ENCODE data around the gene ISCU.
"Not testable (repeated sequence)": the region's sequence is repeated elsewhere in the genome, so short reads cannot be mapped to it uniquely, and the experiment has no call there.

The ISCU gene

DNA sequence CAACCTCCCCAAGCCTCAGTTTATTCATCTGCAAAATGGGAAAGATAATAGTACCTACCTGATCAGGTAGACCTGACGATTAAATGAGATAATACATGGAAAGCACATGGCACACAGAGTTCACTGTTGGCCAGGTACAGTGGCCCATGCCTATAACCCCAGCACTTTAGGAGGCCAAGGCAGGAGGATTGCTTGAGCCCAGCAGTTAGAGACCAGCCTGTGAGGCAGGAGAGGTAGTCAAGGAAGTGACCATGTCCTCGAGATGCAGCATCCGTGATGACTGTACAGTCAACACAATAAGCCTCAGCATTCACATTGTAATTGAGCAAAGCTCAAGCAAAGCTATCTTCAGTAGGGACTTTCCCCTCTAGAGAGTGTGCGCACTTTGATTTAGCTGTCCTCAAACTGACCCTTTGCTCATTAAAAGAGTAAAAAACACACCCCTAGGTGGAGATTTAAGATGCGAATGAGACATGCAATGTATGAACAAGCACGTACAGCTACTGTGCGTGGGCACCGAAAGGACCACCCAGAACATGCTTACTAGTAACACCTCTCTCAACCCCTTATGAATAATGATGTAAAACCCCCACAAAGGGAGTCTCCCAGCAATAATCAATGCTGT is 9.9 kb downstream of the ISCU start:
- DNase-seq: peak; percentile 49

DNA sequence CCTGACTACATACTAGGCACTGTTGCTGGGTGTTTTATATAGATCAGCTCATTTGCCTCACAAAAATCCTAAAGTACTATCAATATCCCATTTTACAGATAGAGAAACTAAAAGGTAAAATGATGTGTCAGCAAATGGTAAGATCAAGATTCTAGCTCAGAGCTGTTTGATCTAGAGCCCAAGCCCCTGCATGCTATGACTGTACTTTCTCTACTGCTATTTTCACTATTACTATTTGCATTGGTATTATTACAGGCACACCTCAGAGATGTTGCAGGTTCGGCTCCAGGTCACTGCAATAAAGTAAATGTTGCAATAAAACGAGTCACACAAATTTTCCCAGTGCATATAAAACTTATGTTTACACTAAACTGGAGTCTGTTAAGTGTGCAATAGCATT is 10.9 kb downstream of the ISCU start:
- peak; percentile 30 for DNase-seq

DNA sequence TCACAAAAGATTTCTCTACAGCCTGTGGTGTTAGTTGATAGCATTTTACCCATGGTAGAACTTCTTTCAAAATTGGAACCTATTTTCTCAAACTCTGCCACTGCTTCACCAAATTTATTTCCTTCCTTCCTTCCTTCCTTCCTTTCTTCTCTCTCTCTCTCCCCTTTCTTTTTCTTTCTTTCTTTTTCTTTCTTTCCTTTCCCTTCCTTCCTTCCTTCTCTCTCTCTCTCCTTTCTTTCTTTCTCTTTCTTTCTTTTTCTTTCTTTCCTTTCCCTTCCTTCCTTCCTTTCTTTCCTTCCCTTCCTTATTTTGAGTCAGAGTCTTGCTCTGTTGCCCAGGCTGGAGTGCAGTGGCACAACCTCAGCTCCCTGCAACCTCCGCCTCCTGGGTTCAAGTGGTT is 11.9 kb downstream of the ISCU start:
- DNase-seq: not testable (repeated sequence)

DNA sequence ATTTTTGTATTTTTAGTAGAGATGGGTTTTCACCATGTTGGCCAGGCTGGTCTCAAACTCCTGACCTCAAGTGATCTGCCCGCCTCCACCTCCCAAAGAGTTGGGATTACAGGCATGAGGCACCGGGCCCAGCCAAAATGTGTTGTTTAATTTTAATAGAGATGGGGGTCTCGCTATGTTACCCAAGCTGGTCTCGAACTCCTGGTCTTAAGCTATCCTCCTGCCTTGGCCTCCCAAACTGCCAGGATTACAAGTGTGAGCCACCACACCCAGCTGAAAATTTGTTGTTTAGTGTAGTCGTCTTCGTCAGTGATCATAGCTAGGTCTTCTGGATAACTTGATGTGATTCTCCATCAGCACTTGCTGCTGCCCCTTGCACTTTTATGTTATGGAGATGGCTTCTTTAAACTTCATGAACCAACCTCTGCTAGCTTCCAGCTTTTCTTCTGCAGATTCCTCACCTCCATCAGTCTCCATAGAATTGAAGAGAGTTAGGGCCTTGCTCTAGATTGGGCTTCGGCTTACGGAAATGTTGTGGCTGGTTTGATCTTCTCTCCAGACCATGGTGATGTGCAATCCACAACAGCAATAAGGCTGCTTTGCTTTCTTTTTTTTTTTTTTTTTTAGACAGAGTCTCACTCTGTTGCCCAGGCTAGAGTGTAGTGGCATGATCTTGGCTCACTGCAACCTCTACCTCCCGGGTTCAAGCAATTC is 13.0 kb downstream of the ISCU start:
- peak; percentile 43 for DNase-seq

DNA sequence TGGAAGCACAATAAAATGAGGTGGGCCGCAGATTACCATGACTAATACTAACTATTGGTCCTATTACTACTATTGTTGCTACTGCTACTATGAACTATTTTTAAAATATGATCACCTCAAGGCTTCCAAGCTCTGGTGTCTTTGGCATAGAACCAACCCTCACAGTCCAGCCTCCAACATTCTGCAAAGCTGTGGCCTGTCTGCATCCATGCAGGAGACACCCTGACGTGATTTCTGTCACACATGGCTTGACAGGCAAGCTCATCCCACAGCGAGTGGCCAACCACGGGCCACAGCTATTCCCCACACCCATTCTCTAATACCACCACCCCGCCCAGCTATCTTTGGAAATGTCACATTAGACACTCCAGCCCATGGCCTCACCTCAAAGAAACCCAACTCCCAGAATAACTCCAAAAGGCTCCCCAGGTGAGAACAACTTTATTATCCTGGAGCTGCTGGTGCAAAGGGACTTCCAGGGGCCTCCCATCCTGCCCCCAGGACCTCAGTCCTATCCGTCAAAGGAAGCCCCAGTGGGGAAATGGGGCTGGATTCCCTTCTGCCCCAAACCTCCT is 14.4 kb downstream of the ISCU start:
- no peak for DNase-seq

DNA sequence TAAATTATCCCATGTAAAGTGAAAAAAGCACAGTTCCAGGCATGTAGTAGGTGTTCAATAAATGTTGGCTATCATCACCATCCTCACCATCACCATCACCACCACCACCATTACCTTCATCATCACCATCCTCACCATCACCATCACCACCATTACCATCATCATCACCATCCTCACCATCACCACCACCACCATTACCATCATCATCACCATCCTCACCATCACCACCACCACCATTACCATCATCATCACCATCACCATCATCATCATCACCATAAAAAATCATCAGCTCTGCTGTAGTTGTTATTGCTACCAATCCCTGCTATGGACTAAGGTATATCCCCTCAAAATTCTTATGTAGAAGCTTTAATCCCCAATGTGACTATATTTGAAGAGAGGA is 15.1 kb downstream of the ISCU start:
- no peak for DNase-seq

DNA sequence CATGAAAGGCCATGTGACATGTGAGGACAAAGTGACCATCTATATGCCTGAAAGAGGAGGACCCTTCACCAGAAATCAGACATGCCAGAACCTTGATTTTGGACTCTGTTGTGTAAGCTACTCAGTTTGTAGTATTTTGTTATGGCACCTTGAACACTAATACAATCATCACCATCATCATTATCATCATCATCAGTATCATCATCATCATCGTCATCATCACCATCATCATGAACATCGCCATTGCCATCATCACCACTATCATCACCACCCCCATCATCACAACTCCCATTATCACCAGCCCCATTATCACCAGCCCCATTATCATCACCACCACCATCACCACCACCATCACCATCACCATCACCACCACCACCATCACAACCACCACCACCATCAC is 15.9 kb downstream of the ISCU start:
- DNase-seq: no peak

DNA sequence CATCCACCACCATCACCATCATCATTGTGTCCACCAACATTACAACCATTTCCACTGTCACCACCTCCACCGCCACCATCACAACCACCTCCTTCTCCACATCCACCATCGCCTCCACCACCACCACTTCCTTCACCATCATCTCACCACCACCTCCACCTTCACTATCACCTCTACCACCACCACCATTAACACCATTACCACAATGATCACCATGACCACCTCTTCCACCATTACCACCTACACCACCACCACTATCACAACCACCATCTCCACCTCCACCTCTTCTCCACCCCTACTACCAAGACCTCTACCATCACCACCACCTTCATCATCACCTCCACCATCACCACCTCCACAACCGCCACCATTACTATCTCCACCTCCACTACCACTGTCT is 16.4 kb downstream of the ISCU start:
- no peak for DNase-seq

DNA sequence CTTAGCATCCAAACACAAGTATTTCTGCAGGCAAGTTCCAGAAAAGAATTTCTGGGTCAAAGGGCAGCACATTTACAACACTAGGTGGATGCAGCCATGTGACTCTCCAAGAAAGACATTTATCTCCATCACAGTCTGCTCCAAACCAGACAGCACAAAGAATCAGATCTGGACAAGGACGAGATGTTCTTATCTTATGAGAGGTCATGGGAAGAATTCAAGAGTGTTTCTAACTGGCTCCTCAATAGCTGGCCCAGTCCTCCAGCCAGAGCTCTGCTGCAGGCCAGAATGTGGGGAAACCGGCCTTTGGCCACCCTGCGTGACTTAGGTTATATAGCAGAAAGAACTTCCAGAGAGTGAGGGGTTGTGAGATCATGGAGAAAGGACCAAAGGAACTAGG is 18.1 kb downstream of the ISCU start:
- DNase-seq: no peak

DNA sequence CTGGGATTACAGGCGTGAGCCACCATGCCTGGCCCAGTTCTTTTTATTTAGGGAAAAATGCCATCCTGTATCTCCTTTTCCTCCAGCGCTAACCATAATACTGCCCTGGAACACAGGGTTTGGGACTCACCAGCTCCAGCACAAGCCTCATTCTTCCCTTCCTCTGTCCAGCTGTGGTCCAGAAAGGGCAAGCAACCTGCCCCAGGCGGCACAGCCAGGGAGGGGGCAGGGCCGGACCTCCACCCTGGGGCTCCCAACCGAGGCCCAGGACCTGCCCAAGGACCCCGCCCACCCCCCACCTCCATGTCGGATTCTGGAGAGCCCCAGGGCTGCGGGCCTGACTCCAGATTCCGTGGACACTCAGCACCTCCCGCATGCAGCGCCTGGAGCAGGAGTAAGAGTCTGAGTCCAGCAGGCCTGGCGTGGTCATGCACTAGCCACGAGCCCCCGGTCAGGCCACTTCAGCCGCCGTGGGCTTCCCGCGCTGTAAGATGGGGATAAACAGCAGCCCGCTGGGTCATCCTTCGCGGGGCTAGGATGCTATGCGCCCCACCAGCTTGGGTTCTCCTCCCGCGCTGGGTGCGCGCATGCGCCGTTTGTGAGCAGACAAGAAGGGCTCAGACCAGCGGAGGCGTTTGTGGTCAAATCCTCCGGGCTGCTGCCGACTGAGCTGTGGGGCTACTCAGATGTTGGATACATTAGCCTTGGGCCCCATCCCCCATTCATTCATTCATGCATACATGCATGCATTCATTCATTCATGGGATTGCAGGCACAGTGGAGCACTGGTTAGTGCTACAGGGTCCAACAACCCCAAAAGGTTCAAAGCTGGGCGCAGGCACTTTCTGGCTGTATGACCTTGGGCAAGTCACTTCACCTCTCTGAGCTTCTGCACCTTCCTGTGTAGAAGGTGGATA is 19.2 kb downstream of the ISCU start:
- no peak for DNase-seq

DNA sequence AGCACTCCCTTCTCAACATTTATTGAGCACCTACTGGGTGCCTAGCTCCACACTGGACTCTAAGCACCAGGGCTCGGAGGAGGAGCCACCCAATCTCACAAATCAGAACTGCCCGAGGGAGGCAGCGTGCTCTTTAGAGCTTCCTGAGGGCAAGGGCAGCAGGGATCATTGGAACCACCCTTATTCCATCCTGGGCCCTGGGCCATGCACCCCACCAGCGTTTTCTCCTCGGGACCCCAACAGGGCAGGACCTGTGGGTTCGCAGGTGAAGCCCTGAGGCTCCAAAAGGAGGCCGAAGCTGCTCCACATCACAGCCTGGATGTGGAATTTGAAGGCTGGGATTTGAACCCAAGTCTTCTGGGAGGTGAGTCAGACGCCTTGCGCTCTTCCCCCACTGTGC is 20.1 kb downstream of the ISCU start:
- DNase-seq: no peak

DNA sequence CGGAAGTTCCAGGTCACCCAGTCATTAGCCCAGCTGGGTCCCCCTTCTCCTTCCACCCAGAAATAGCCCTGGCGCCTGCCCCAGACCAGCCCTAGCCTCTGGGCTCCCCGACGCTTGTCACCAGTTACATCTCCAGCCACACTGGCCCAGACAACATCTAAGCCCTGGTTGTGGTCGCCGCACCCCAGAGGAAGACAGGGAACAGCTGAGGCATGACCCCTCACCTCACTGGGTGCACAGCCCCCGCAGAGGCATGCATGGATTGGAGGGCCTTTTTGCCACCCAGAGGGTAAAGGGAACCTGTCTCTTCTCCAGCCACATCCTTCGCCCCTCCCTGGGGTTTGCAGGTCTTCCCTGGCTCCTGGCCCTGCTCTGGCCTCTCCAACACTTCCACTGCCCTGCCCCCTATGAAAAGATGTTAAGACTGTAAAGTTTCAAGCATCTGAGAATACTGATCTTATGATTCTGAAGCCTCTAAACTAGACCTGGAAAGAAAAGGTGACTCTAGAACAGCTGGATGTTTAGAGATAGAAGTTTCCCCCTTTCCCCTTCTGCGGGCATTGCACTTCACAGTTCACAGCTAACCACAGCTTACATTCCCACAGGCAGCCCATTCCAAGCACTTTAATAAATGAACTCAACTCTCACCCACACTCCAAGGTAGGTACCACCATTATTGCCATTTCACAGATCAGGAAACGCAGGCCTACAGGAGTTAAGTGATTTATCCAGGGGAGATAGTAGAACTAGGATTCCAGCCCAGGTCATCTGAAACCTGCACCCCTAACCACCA is 20.8 kb downstream of the ISCU start:
- DNase-seq: no peak

DNA sequence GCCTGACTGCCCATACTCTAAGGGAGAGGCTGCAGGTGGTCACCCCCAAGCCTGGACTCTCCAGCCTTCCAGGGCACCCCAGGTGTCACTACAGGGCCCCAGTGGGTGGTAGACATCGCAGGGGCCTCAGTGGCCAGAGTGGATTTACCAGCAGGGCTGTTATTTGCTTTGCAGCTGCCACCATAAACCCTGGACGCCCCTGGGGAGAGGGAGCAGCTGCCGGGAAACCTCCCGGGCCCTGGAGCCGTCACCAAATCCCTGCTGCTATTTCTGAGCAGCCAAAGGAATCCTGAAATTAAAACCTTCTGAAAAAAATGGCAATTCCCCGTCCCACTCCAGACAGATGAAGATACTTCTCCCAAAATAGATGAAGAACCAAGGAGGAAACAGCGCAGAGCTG is 21.6 kb downstream of the ISCU start:
- no peak for DNase-seq

DNA sequence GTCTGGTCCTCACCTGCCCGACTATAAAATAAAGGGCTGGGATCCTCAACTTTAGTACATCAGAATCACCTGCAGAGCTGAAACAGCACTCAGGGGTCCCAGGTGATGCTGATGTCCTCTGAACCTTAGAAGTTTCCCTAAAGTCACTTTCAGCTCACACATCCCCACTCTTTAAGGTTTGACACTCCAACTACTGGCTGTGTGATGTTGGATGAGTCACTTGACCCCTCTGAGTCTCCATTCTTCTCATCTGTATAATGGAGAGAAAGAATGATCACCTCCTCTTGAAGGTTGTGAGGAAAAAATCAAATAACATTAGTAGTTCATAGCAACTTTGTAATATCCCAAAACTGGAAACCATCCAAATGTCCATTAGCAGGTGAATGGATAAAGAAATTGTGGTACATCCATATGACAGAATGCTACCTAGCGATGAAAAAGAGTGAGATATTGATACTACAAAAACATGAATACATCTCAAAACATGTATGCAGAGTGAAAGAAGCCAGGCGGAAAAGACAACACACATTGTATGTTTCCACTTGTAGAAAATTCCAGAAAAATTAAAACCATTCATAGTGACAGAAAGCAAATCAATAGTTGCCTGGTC is 22.2 kb downstream of the ISCU start:
- DNase-seq: no peak

DNA sequence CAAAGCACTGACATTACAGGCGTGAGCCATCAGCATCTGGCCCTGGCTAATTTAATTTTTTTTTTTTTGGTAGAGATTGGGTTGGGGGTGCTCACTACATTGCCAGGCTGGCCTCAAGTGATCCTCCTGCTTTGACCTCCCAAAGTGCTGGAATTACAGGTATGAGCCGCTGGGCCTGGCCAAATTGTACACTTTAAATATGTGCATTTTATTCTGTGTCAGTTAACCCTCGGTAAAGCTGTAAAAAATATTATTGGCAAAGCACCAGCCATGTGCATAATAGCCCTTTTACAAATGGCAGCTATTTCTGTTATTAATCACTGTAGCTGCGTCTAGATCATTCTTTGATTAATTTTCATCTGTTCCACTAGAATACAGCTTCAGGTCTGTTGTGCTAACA is 23.5 kb downstream of the ISCU start:
- no peak for DNase-seq

DNA sequence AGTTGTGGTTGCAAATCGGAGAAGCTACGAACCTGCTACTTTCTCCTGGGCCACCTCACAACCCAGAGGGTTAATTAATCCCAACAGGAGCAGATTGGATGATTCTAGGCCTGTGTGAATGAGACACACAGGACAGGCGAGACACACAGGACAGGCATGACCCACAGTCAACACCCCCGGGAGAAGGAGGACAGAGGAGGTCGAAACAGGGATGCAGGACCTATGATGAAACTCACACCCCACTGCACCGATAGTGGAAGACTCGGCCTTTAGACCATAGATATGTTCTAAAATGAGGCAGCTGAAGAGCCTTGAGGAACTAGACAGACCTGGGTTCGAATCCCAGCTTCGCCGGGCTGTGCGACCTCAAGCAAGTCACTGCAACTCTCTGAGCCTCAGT is 23.9 kb downstream of the ISCU start:
- no peak for DNase-seq

DNA sequence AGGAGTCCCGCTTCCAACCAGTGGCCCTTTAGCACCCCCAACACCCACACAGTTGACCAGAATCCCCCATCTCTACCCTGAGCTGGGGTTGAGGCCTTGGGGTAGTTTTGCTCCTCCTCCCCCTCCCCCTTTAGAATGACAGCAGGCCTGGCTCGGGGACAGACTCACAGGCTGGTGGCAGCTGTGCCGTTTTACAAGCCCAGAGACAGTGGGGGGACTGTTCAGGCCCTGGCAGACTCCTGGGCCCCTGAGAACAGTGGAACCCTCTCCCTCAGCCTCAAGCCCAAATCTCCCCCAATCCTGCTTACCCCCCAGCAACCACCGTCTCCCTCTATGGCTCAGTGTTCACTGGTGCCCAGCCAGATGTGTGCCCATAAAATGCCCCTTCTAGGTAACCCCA is 25.4 kb downstream of the ISCU start:
- DNase-seq: no peak

DNA sequence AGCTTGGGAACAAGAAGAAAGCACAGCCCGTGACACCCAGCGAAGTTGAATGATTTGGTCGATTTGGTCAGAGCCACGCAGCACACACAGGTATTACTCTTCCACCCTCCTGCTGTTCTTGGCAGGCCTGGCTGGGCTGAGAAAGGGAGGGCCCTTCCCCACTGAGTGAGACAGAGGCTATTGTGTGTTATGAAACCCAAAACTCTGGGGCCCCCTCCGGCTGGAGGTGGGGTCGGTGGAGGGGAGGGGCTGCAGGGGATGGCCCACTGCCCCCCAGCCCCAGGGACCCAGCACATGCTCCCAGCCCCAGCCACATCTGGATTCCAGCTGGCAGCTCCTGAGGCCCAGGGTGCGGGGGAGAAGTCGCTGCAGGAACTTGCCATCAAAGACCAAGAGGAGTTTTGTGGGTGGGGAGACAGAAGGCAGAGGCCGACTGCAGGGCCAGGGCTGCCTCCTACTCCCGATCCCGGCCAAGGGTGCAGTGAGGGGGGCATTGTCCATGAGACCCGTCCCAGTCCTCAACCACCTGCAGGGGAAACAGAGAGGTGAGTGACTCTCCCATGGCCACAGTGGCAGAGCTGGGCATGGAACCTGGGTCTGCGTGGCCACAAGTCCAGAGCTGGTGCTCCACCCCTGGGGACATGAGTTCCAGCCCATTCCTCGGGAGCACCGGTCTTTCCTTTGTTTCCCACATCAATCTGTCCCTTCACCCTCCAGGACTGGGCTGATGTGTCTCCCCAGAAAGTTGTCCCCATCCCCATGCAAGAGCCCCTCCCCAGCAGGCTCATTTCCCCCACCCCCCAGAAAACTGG is 26.8 kb downstream of the ISCU start:
- no peak for DNase-seq

DNA sequence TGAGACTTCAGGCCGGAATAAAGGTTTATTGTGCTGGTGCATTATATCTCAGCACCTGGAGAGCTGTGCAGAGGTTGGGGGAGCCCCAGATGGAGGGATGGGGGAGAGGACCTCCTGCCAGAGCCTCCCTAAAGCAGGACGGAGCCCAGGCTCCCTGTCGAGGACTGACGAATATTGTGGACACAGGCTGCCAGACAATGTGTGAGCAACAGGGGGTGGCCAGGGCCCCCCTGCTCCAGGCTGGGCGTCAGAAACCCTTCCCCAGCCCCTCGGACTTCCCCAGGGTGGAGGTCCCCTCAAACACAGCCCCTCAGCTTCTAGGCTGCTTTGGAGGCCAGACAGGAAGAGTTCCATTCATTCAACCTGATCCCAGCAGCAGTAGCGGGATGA is 27.4 kb downstream of the ISCU start:
- no peak for DNase-seq

DNA sequence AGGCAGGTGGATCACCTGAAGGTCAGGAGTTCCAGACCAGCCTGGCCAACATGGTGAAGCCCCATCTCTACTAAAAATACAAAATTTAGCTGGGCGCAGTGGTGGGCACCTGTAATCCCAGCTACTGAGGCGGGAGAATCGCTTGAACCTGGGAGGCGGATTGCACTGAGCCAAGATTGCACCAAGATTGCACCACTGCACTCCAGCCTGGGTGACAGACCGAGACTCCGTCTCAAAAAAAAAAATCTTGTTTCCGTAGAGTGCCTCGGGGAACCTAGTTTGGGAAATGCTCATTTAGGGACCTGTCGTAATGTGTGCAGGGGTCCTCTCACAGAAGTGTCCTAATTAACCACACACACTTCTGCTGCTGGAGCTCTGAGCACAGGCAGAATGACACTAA is 28.1 kb downstream of the ISCU start:
- DNase-seq: not testable (repeated sequence)

DNA sequence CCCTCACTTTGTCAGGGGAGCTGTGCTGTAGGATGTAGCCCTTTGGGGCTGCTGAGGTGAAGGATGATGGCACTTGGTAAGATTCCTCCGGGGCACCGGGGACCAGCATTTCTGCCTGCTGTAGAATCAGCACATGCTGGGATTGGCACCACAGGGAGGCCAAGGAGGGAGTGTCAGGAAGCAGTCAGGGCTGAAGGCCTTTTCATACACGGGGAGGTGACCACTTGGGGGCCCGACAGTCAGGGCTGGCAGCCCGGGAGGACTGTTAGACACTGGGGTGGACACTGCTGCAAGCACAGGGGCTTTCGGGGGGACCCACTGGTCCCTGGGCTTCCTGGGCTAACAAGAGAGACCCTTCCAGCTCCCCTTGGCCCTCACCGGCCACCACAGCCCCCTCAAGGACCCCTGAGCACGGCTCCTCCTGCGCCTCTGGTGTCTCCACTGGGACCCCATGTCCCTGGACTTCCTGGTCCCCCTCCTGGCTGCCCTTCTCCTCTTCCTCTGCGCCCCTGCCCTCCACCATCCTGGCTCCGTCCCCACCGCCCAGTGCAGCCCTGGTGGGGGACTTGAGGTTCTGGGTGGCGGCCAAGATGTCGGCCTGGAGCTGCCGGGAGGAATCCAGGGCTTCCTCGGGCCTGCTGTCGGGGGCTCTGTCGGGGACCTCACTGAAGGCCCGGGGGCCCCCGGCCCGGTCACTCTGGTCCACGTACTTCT is 29.0 kb downstream of the ISCU start:
- no peak for DNase-seq

All from activated CD8-positive, alpha-beta memory T cell treated with anti-CD3 and anti-CD28 coated beads for 24 hours (primary cell).